ENCODE data around the gene XYLT1.
"Not testable (repeated sequence)": the region's sequence is repeated elsewhere in the genome, so short reads cannot be mapped to it uniquely, and the experiment has no call there.

The XYLT1 gene

DNA sequence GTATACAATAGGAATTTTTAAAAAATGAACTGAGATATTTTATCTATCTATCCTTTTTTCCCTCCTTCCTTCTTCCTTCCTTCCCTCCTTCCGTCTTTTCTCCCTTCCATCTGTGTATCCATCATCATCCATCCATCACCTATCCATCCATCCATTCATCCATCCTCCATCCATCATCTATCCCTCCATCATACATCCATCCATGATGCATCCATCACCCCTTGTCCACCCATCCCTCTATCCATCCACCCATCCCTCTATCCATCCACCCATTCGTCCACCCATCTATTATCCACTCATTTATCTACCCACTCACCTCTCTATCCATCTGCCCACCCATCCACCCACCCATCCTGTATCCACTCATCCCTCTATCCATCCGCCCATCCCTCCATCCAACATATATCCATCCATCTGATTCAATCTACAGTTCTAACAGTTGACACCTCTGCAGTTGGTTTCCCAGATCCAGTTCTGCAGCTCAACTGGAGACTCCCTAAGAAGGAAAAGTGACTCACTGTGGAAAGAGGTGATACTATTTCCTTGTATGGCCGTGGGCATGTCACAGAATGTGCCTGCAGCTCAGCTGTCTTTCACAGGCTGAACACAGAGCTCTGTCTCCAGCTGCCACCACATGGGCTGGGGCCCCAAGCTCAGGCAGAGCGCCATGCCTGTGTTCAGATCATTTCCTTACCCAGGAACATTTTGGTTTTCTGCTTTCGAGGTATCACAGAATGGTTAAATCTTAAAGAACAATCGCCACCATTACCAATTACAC lies 130.8 kb downstream of the XYLT1 start:
- no peak for DNase-seq (ENCODE audit: low read depth in 2 of 3, low spot score in 2 of 3)

DNA sequence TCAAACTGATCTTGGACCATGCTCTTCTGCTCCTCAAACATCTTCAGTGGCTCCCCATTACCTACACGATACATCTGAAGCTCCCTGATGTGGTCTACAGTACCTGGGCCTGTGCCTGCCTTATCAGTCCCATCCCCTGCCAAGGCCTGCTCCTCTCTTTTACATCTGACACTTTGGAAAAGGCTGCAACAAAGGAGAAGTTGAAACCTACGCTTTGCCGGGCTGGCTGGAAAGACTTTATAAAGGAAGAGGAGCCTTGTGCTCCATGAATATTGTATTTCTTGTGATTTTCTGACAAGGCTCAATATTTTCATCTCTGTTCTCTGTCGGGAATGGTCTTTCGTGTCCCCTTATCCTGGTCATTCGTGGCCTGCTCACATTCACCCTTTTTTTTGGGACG lies 132.5 kb downstream of the XYLT1 start:
- no peak for DNase-seq (ENCODE audit: low read depth in 2 of 3, low spot score in 2 of 3)

DNA sequence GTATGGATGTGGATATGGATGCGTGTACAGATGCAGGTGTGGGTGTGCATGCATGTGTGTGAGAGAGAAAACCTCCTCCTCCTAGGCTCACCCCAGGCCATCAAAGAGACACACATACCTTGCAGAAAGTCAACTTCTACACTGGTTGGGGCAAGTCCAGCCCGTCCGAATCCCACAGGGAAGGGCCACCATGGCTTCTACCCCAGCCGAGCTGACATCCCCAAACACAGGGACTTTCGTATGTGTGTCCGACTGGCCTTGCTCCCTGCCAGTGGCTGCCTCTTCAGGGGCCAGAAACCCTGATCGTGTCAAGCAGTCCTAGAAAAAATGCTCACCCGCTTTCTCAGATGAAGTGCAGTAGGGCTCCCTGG lies 134.2 kb downstream of the XYLT1 start:
- DNase-seq (ENCODE audit: low read depth in 2 of 3, low spot score in 2 of 3): no peak

DNA sequence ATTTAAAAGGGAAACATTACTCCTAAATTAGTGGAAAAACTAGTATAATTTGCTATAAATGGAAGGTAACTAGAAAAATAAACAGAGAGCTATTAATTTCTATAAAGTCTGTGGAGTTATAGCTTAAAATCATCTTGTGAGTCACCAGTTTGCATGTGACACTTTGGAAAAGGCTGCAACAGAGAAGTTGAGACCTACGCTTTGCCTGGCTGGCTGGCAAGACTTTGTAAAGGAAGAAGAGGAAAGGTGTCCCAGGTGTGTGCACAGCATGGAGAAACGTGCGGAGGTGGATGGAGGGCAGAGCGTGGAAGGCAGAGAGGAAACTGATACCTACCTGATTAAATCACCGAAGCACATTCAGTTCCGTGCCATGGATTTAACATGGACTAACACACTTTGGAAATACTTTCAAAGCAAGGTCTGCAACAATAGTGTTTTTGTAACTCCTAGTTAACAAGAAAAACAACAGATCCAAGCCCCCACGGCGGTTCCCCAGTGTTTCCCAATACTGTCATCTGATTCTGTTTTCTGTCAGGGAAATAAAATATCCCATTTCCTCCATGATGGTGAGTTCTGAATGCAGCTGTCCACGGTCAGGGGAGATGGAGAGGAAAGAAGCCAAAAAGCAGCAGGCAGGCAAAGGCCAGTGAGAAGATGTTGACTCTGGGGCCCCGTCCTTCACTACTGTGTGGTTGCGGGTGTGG lies 134.8 kb downstream of the XYLT1 start:
- no peak for DNase-seq (ENCODE audit: low read depth in 2 of 3, low spot score in 2 of 3)

DNA sequence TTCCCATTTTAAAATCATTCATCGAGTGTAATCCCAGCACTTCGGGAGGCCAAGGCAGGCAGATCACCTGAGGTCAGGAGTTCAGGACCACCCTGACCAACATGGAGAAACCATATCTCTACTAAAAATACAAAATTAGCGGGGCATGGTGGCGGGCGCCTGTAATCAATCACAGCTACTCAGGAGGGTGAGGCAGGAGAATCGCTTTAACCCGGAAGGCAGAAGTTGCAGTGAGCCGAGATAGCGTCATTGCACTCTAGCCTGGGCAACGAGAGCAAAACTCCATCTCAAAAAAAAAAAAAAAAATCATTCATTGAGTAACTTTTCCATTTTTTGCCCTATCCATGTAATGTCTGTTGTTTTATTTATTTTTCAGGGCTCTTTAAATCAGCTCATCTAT lies 135.4 kb downstream of the XYLT1 start:
- not testable (repeated sequence) for DNase-seq (ENCODE audit: low read depth in 2 of 3, low spot score in 2 of 3)

DNA sequence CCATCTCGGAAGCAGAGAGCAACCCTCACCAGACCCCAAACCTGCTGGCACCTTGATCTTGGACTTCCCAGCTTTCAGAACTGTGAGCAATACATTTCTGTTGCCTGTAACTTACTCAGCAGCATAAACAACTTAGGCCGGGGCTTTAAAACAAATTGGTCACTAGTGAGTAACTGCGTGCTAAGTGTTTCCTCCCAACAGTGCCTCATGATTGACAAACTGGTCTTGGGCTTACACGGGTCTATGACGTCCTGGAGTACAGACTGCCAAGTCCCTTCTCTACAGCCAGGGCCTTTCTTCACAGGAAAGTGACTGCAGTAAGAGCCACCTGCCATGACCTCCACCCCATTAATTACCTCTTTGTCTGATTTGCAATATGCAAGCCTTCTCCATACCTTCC lies 136.7 kb downstream of the XYLT1 start:
- DNase-seq (ENCODE audit: low read depth in 2 of 3, low spot score in 2 of 3): no peak

DNA sequence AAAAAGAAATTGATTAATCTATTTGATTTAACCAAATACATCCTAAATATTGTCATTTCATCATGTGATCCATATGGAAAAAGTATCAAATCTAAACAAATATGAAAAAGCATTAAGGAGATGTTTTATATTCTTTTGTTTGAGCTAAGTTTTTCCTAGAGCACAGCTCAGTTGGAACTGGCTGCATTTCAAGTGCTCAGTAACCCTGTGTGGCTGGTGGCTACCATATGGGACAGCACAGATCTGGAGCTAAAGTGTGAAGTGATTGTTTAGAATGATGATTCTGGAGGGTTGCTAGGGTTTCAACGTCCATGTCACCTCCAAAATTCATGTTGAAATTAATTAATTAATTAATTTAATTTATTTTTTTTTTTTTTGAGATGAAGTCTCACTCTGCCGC lies 137.5 kb downstream of the XYLT1 start:
- no peak for DNase-seq (ENCODE audit: low read depth in 2 of 3, low spot score in 2 of 3)

DNA sequence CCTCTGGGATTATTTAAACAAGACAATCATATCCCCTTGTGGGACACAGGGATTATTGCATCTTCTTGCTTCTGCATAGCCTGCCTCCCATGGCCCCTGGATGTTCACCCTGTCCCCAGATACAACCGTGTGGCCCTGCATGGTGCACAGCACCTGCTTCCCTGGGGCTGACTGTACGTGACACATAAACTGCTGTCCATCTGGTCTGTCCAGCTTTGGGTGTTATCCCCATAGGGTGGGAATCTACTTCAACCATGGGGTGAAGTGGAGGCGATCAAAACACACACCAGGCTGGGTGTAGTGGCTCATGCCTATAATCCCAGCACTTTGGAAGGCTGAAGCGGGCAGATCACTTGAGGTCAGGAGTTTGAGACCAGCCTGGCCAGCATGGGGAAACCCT lies 138.8 kb downstream of the XYLT1 start:
- DNase-seq (ENCODE audit: low read depth in 2 of 3, low spot score in 2 of 3): no peak

DNA sequence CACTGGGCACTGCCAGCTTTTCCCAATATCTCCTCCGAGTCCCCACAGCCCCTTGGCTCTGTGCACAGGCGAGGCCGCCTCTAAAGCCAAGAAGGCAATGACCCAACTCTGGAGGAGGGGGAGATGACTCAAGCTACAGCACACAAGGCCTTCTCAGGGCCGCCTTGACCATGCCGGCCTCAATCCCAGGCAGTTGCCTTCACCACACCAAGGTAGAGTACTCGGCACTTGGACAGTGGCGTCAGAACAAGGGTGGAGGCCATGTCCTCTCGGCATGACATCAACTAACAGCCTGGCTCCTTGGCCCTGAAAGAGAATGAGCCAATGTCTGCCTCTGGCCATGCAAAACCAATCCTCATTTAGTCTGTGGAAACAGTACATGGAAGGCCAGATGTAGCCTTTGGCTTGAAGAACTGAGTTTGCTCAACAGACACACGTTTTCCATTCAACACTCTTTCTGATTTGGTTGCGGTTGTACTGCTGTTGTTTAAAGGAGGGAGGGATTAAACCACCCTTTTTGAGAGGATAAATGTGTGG lies 139.6 kb downstream of the XYLT1 start:
- DNase-seq (ENCODE audit: low read depth in 2 of 3, low spot score in 2 of 3): no peak

DNA sequence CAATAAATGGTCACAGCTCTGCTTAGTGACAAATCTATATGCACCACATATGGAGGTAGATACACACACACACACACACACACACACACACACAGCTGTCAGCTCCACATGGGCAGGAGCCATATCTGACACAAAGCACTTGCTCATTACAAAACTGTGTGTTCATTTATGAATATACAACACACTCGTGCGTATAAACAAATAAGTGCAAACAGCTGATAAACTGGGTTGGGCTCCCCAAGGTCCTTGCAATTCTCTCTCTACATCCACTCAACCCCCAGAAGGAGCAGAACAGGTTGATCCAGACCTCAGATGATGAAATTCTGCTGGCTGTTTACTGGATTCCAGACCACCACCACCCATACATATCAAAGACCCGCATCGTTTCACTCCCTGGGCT lies 140.7 kb downstream of the XYLT1 start:
- no peak for DNase-seq (ENCODE audit: low read depth in 2 of 3, low spot score in 2 of 3)

DNA sequence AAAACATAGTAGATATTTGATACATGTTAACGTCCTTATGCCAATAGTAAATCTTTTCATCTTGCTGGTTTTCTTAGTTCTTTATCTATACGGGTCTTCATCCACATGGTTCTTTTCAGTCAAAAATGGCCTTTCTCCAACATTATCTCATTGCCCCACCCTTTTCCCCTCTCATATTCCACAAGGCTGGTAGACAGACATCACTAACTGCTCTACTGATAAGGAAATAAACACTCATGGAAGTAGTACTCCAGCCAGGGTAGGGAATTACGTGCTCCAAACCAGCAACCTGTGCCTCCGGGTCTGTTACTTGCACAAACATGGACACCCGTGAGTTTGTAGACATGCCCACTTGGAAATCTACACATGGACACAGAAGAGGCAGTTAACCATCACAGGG lies 141.4 kb downstream of the XYLT1 start:
- DNase-seq (ENCODE audit: low read depth in 2 of 3, low spot score in 2 of 3): no peak

DNA sequence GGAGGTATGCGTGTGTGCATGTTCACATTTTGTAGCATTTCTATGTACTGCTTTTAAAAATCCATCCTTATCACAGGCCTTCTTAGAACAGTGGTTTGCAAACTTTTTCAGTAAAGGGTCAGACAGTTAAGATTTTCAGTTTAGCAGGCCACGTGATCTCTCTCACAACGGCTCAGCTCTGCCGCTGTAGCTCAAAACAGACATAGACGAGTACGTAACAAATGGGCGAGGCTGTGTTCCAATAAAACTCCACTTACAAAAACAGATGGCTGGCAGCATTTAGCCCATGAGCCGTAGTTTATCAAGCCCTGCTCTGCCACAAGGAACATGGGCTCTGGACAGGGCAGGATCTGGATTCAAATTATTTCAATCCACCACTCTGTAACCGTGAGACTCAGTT lies 141.8 kb downstream of the XYLT1 start:
- no peak for DNase-seq (ENCODE audit: low read depth in 2 of 3, low spot score in 2 of 3)

DNA sequence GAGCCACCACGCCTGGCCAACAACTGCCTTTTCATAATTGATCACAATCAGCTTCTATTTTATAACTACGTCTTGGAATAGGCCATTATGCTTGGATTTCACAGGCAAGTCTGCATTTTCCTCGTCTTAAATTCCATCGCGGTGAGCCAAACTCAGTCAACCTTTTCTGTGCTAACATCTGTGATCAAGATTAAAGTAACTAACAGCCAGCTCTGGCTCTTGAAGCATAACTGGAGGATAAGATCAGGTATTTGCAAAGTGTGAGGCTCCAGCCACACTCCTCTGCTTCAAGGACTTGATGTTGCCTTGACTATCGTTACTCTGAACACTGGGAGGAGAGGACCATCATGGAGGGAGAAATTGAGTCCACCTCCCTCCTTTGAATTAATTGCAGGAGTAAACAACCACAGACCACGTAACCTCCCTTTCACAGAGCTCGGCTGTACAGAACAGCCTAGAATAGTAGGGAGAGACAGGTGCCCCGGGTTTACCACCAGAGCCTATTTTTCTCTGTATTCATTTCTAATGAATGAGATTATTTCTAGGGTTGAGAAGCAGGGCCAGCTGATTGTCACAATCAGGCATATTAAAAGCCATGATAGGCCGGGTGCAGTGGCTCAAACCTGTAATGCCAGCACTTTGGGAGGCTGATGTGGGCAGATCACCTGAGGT lies 143.0 kb downstream of the XYLT1 start:
- no peak for DNase-seq (ENCODE audit: low read depth in 2 of 3, low spot score in 2 of 3)

DNA sequence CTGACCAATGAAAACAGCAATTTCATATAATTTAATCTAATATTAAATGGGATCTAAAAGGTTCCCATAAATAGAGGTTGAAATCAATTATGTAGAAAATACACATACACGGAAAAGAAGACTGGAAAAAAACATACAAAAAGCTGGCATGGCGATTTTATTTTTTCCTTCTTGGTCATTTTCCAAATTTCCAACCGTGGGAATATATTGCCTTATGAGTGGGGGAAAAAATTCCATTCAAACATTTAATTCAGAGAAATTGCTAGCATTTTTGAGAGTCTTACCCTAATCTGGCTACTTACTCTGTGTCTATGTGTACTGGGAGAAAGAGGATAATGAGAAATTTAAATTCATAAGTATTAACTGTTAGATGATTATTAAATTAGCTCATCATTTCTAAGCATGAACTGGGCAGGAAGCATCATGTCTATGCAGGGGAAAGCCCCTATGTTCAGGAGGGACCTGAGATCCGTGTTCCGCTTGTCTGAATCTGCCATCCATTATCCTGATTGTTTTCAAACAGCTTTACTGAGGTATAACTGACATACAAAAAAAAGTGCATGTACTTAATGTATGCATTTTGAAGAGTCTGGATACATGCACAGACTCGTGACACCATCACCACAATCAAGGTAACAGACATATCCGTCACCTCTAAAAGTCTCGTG lies 145.2 kb downstream of the XYLT1 start:
- DNase-seq (ENCODE audit: low read depth in 2 of 3, low spot score in 2 of 3): no peak

DNA sequence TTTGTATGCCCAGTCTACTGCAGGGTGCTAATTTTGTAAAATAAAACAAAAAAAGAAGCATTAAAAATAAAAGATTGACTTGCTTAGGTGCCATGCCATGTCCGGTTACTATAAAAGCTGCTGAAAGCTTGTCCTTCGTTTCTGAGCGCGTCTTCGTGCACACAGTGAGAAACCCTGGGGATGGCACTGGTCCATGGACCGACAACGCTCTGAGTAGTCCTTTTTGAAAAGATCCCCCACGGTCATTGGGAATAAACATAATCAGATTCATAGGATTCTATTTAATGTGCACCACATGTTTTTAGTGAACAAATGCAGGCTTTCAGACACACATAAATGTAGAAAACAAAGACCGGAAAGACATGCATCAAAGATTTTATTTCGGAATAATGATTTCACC lies 146.3 kb downstream of the XYLT1 start:
- DNase-seq (ENCODE audit: low read depth in 2 of 3, low spot score in 2 of 3): no peak

DNA sequence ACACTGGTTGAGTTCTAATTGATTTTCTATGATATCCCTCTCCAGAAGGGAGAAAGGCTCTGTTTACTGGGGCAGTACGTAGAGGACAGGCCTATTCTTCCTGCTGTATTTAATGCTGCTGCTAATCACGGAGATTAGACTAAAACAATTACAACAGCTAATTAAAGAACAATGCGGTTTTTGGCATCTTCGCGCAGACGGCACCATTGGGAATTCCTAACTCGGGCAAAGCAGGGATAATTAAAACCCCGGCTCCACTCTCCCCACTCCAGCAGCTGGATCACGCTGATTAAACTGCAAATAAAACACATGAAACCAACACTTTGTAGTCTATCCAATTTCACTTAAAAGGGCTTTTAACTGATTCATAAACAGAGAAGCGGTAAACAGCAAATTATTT lies 147.6 kb downstream of the XYLT1 start:
- no peak for DNase-seq (ENCODE audit: low read depth in 2 of 3, low spot score in 2 of 3)

DNA sequence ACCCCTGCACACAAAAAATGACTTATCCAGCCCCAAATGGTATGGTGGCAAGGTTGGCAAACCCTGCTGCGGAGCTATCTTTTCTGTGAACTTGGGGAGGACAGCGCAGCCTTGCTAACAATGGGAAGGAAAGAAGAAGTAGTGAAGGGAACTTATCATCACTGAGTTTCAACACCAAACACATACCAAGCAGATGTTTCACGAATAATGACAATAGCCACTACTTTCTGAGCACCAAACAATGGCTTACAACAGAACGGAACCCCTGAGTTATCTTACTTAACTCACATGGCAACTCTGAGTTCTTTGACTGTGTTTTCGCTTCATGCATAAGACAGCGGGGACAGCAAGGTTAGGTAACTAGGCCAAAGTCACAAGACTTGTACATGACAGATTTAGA lies 148.9 kb downstream of the XYLT1 start:
- DNase-seq (ENCODE audit: low read depth in 2 of 3, low spot score in 2 of 3): no peak

DNA sequence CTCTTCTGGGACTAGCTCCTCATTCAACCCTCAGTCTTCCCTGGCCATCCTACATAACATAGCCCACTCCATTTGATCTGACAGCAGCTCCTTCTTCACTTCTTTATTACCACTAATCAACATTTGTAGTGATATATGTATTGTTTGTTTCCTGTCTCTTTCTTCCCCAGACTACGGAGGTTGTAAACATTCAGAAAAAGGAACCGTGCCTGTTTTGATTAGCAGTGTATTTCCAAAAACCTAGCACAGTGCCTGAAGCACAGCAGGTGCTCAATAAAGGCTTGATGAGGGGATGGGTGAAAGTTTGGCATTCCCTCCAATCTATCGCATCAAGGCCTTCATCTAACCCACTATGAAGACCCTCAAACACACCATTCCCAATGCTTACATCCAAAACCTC lies 150.8 kb downstream of the XYLT1 start:
- no peak for DNase-seq (ENCODE audit: low read depth in 2 of 3, low spot score in 2 of 3)

DNA sequence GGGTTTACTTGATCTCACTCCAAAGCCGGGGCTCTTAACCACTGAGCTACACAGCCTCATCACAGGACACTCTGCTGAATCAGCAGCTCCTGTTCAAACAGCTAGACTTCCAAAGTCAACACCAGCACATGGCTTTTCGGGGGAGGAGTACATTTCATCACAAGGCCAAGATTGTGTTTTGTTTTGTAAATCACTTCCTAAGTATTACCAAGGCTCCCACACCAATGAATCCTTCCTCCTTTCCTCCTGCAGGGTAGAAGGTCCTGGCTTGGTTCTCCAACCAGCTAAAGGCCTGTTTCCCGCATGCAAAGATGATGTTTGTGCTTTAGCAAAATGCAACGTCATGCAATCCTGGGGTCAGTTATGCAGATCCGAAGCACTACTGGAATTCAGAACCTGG lies 152.5 kb downstream of the XYLT1 start:
- DNase-seq (ENCODE audit: low read depth in 2 of 3, low spot score in 2 of 3): no peak

DNA sequence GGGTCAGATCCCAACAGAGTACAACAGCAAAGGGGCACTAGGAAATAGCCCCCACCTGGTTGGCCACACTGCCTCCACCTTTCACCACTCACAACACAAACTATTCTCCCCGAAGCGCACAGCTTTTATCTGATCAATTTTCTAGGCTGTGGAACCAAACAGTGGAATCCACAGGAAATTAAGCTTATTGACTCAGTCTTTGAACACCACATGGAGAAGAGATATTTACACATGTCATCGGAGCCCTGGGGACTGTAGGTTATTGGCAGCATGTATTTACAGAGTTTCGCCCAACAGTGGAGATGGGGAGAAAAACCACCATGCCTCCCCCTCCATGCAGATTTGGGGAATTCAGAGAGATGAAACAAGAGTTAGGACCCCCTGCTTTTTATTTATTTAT lies 154.8 kb downstream of the XYLT1 start:
- DNase-seq (ENCODE audit: low read depth in 2 of 3, low spot score in 2 of 3): no peak

DNA sequence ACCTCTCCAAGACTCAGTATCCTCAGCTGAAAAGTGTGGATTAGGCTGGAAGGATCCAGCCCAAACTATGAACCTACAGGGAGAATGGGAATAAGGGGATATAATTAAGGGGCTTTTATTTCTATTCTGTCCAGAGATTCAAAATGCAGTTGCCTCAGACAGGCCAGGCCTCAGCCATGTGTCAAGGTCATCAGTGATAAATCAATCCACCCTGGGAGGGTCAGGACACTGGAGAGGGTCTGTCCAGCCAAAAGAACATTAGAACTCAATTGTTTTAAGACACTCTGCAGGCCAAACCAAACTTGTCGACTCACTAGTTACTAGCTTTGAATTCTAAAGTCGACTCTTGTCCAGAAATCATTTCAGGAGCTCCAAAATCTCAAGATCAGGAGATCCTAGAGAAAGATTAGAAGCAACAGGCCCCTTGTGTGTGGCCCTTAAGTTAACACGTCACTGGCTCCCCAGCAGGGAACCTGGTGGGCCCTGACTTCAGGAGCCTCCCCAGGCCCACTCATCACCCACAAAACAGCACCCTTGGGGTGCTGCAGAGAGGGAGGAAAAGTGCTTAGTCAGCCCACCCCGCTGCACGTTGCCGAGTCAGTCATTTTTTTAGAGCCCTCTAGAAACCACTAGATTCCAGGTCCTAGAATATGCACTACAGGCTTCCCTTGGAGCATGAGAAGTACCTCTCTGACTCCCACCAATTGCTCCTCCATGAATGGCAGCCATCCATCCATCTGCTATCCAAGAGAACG lies 156.8 kb downstream of the XYLT1 start:
- no peak for DNase-seq (ENCODE audit: low read depth in 2 of 3, low spot score in 2 of 3)

All from activated CD8-positive, alpha-beta memory T cell treated with anti-CD3 and anti-CD28 coated beads for 48 hours (primary cell).